Stimulated activated CD4-positive, alpha-beta T cell treated with anti-CD3 and anti-CD28 coated beads, Interleukin-4, amount 100 ng/mL, for 48 hours (primary cell): ENCODE data around the gene PFKFB1.
A peak's percentile ranks its signal among the peaks of the same experiment; 100 is the strongest.

Experiments used
- DNase-seq, 2 donors: peaks; one replicate each; pipeline ENCODE4 v3.0.0-alpha.2; 2020; ENCODE audit warnings: low read depth in 2 of 2

Gene PFKFB1

GRCh38 chrX:54994099-54994498 lies at the start of gene PFKFB1:
TSS of gene PFKFB1 (minus strand) at chrX:54994188. CDS start at chrX:54994007, 181 bp downstream.
- no peak for DNase-seq

GRCh38 chrX:55041514-55041913 lies 47.5 kb upstream of the PFKFB1 start:
- no peak for DNase-seq

- no peak for DNase-seq
Observed at GRCh38 chrX:55039471-55039870, 45.5 kb upstream of the PFKFB1 start.

GRCh38 chrX:55033429-55033828 lies 39.4 kb upstream of the PFKFB1 start:
- DNase-seq = no peak

GRCh38 chrX:55030271-55031205 lies 36.5 kb upstream of the PFKFB1 start, which contains the start of gene ALAS2:
TSS of gene ALAS2 (minus strand) at chrX:55030977. CDS start at chrX:55026000, 4,977 bp downstream.
- no peak for DNase-seq

- DNase-seq = no peak
Observed at GRCh38 chrX:55029291-55029690, 35.3 kb upstream of the PFKFB1 start.

GRCh38 chrX:55028611-55029010 lies 34.6 kb upstream of the PFKFB1 start:
- no peak for DNase-seq

- no peak for DNase-seq
Observed at GRCh38 chrX:55028040-55028439, 34.1 kb upstream of the PFKFB1 start.

- no peak for DNase-seq
Observed at GRCh38 chrX:55026840-55027239, 32.9 kb upstream of the PFKFB1 start.

- DNase-seq = no peak
Observed at GRCh38 chrX:55026143-55026542, 32.2 kb upstream of the PFKFB1 start.

- DNase-seq = no peak
Observed at GRCh38 chrX:55014897-55015299, 20.9 kb upstream of the PFKFB1 start.

- no peak for DNase-seq
Observed at GRCh38 chrX:55011294-55011693, 17.3 kb upstream of the PFKFB1 start.

GRCh38 chrX:55008571-55009358 lies 14.8 kb upstream of the PFKFB1 start:
- DNase-seq = no peak

GRCh38 chrX:55007656-55008055 lies 13.7 kb upstream of the PFKFB1 start:
- DNase-seq = no peak

GRCh38 chrX:55006827-55007621 lies 13.0 kb upstream of the PFKFB1 start:
- DNase-seq = no peak

GRCh38 chrX:55005256-55005655 lies 11.3 kb upstream of the PFKFB1 start:
- DNase-seq = no peak

- DNase-seq = no peak
Observed at GRCh38 chrX:55004231-55004630, 10.2 kb upstream of the PFKFB1 start.

GRCh38 chrX:54999717-55000598 lies 6.0 kb upstream of the PFKFB1 start, which contains the start of gene APEX2:
TSS of gene APEX2 (plus strand) at chrX:55000363. CDS start at chrX:55000423, 60 bp downstream.
- DNase-seq = peak; percentile 66 to 81

GRCh38 chrX:54995621-54996020 lies 1.6 kb upstream of the PFKFB1 start:
- DNase-seq = no peak

GRCh38 chrX:54994668-54995351 lies 822 bp upstream of the PFKFB1 start:
- no peak for DNase-seq
